ENCODE data around the gene SEL1L. TPM values are rescaled to one million over a fixed set of nuclear protein-coding genes. Genes with fewer than 3 reads are reported as not detected.

The SEL1L gene
- total RNA-seq, 1 experiment from 2014 or later = 116 TPM

DNA sequence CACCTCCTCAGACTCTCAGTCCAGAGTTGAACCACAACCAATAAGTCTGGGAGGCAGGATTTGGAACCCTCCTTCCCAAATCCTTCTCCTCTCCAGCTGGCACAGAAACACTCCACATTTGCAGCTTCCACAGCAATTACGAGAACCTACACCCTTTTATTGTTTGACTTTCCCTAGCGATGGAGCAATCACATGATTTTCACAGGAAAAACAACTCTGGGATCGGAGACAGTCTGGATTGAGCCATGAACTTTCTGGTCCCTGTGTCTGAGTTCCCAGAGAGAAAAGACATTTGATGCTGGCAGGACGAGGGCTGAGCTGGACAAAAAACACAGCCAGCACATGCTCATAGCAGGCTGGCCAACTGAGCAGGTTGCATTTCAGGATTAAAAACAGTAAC, 84.5 kb downstream of the SEL1L start:
- no peaks in the 10 kb centered on the region for H3K36me3 ChIP-seq (ENCODE audit: control insufficient read depth, insufficient read depth, low read length)
- no TSS peak for BruUV-seq (replicated peaks)
- H3K4me1 ChIP-seq = peaks cover 15% of the 10 kb centered on the region
- intact Hi-C loops (cut with micrococcal nuclease; ENCODE audit: unreplicated experiment) = no loop called here
- DNase-seq = no peak
- Mint-ChIP-seq H3K4me3 (ENCODE audit: unreplicated experiment) (no peak overlapping the region), H3K27me3 (ENCODE audit: insufficient read depth, unreplicated experiment) (no peaks in the 10 kb centered on the region), H3K9me3 (ENCODE audit: unreplicated experiment) (no peaks in the 10 kb centered on the region), H3K27ac (ENCODE audit: unreplicated experiment) (no peak overlapping the region), H3K36me3 (ENCODE audit: insufficient read depth, unreplicated experiment) (no peaks in the 10 kb centered on the region), H3K4me1 (ENCODE audit: low read depth, unreplicated experiment) (no peaks in the 10 kb centered on the region)
- no peaks in the 10 kb centered on the region for H3K9me3 ChIP-seq
- no peak for TF ChIP-seq CTCF (IDR thresholded peaks at IDR 0.05; ENCODE audit: insufficient read depth in 1 of 2, low read depth in 1 of 2, low read length in 1 of 2, severe bottlenecking in 1 of 2, unreplicated experiment in 1 of 2)
- ChIA-PET CTCF (interaction anchor here (0.6 kb wide), 1 partner anchor 11 kb away, joined by 3 read pairs; no protein-coding TSS in a partner anchor), POLR2A (no interaction called here)
- H3K27me3 ChIP-seq (replicated peaks; ENCODE audit: control insufficient read depth, insufficient read depth, low read length) = no peaks in the 10 kb centered on the region
- H3K4me3 ChIP-seq (ENCODE audit: low read depth, low read length) = no peak overlapping the region

GRCh38 chr14:81447021-81447764, 86.5 kb downstream of the SEL1L start:
- no peaks in the 10 kb centered on the region for H3K27me3 ChIP-seq (replicated peaks; ENCODE audit: control insufficient read depth, insufficient read depth, low read length)
- no peaks in the 10 kb centered on the region for H3K36me3 ChIP-seq (ENCODE audit: control insufficient read depth, insufficient read depth, low read length)
- Mint-ChIP-seq H3K36me3 (ENCODE audit: insufficient read depth, unreplicated experiment) (no peaks in the 10 kb centered on the region), H3K4me3 (ENCODE audit: unreplicated experiment) (no peak overlapping the region), H3K4me1 (ENCODE audit: low read depth, unreplicated experiment) (no peaks in the 10 kb centered on the region), H3K27me3 (ENCODE audit: insufficient read depth, unreplicated experiment) (peaks cover 7% of the 10 kb centered on the region), H3K9me3 (ENCODE audit: unreplicated experiment) (no peaks in the 10 kb centered on the region), H3K27ac (ENCODE audit: unreplicated experiment) (peak overlapping the region; percentile 25)
- POLR2A ChIA-PET = no interaction called here
- no peak for DNase-seq
- peaks cover 15% of the 10 kb centered on the region for H3K4me1 ChIP-seq
- no peaks in the 10 kb centered on the region for H3K9me3 ChIP-seq
- H3K4me3 ChIP-seq (ENCODE audit: low read depth, low read length) = no peak overlapping the region
- TF ChIP-seq CTCF (IDR thresholded peaks at IDR 0.05; ENCODE audit: insufficient read depth in 1 of 2, low read depth in 1 of 2, low read length in 1 of 2, severe bottlenecking in 1 of 2, unreplicated experiment in 1 of 2) = no peak
- intact Hi-C loops (cut with micrococcal nuclease; ENCODE audit: unreplicated experiment) = no loop called here
- no TSS peak for BruUV-seq (replicated peaks)
- CTCF ChIA-PET = interaction anchor here (0.6 kb wide), 1 partner anchor 143 kb away, joined by 3 read pairs; no protein-coding TSS in a partner anchor

GRCh38 chr14:81446279-81447007, 87.2 kb downstream of the SEL1L start:
- no peaks in the 10 kb centered on the region for H3K27me3 ChIP-seq (replicated peaks; ENCODE audit: control insufficient read depth, insufficient read depth, low read length)
- no TSS peak for BruUV-seq (replicated peaks)
- no peaks in the 10 kb centered on the region for H3K36me3 ChIP-seq (ENCODE audit: control insufficient read depth, insufficient read depth, low read length)
- no peak for DNase-seq
- H3K9me3 ChIP-seq = no peaks in the 10 kb centered on the region
- no peaks in the 10 kb centered on the region for H3K9me3 Mint-ChIP-seq (ENCODE audit: unreplicated experiment)
- no peak for TF ChIP-seq CTCF (IDR thresholded peaks at IDR 0.05; ENCODE audit: insufficient read depth in 1 of 2, low read depth in 1 of 2, low read length in 1 of 2, severe bottlenecking in 1 of 2, unreplicated experiment in 1 of 2)
- no peaks in the 10 kb centered on the region for H3K36me3 Mint-ChIP-seq (ENCODE audit: insufficient read depth, unreplicated experiment)
- intact Hi-C loops (cut with micrococcal nuclease; ENCODE audit: unreplicated experiment) = no loop called here
- H3K27me3 Mint-ChIP-seq (ENCODE audit: insufficient read depth, unreplicated experiment) = peaks cover 7% of the 10 kb centered on the region
- peak overlapping the region; percentile 25 for H3K27ac Mint-ChIP-seq (ENCODE audit: unreplicated experiment)
- ChIA-PET CTCF (interaction anchor here (0.6 kb wide), 1 partner anchor 143 kb away, joined by 3 read pairs; no protein-coding TSS in a partner anchor), POLR2A (no interaction called here)
- peaks cover 15% of the 10 kb centered on the region for H3K4me1 ChIP-seq
- no peaks in the 10 kb centered on the region for H3K4me1 Mint-ChIP-seq (ENCODE audit: low read depth, unreplicated experiment)
- no peak overlapping the region for H3K4me3 ChIP-seq (ENCODE audit: low read depth, low read length)
- no peak overlapping the region for H3K4me3 Mint-ChIP-seq (ENCODE audit: unreplicated experiment)
